GM18520 (cell line): ENCODE data around the gene PHF21B.
"Not testable (repeated sequence)": the region's sequence is repeated elsewhere in the genome, so short reads cannot be mapped to it uniquely, and the experiment has no call there.

Source experiments
- ATAC-seq: cut with Tn5 transposase; IDR thresholded peaks from one replicate; pipeline ENCODE4 v1.9.1; 2021; ENCODE audit not compliant: unreplicated experiment

Gene PHF21B

GRCh38 chr22:44880610-44881290, 129.1 kb downstream of the PHF21B start:
- ATAC-seq, result no peak

- no peak for ATAC-seq
These were observed 130.5 kb downstream of the PHF21B start for GRCh38 chr22:44879301-44879680.

- ATAC-seq, result no peak
These were observed 131.1 kb downstream of the PHF21B start for GRCh38 chr22:44878483-44879300.

- no peak for ATAC-seq
These were observed 132.9 kb downstream of the PHF21B start for GRCh38 chr22:44876921-44877320.

GRCh38 chr22:44871782-44872181, 138.0 kb downstream of the PHF21B start:
- no peak for ATAC-seq

GRCh38 chr22:44870021-44870420, 139.8 kb downstream of the PHF21B start:
- no peak for ATAC-seq

- ATAC-seq, result no peak
These were observed 140.6 kb downstream of the PHF21B start for GRCh38 chr22:44869196-44869595.

- no peak for ATAC-seq
These were observed 144.4 kb downstream of the PHF21B start for GRCh38 chr22:44865193-44866057.

GRCh38 chr22:44862981-44863860, 146.6 kb downstream of the PHF21B start:
- ATAC-seq, result no peak

GRCh38 chr22:44862281-44862680, 147.5 kb downstream of the PHF21B start:
- no peak for ATAC-seq

GRCh38 chr22:44861245-44861644, 148.6 kb downstream of the PHF21B start:
- ATAC-seq, result no peak

GRCh38 chr22:44860311-44860710, 149.5 kb downstream of the PHF21B start:
- no peak for ATAC-seq

GRCh38 chr22:44859641-44860040, 150.2 kb downstream of the PHF21B start:
- no peak for ATAC-seq

- not testable (repeated sequence) for ATAC-seq
These were observed 151.0 kb downstream of the PHF21B start for GRCh38 chr22:44858819-44859218.

- no peak for ATAC-seq
These were observed 153.9 kb downstream of the PHF21B start for GRCh38 chr22:44855855-44856254.

GRCh38 chr22:44854641-44855040, 155.2 kb downstream of the PHF21B start:
- ATAC-seq, result not testable (repeated sequence)

GRCh38 chr22:44850946-44851345, 158.9 kb downstream of the PHF21B start:
- ATAC-seq, result no peak

- ATAC-seq, result no peak
These were observed 160.9 kb downstream of the PHF21B start for GRCh38 chr22:44848791-44849420.

GRCh38 chr22:44848296-44848741, 161.5 kb downstream of the PHF21B start:
- ATAC-seq, result no peak

GRCh38 chr22:44847892-44848291, 161.9 kb downstream of the PHF21B start:
- no peak for ATAC-seq
